IgD-negative memory B cell (primary cell): ENCODE measurements around the gene PYM1. TPM values are rescaled to one million over a fixed set of nuclear protein-coding genes. Genes with fewer than 3 reads are reported as not detected.

Experiments
- H3K27ac Mint-ChIP-seq, 3 donors: one replicate each; pipeline ENCODE4 v1.8.0; 2020 to 2022; ENCODE audit warnings: mild to moderate bottlenecking in 3 of 3, mixed read lengths in 3 of 3, moderate library complexity in 1 of 3
- H3K27me3 Mint-ChIP-seq: one replicate; pipeline ENCODE4 v1.8.0; 2021; ENCODE audit warnings: mixed read lengths
- H3K36me3 Mint-ChIP-seq: one replicate; pipeline ENCODE4 v1.8.0; 2020; ENCODE audit warnings: mild to moderate bottlenecking, mixed read lengths
- H3K4me1 Mint-ChIP-seq, 3 donors: one replicate each; pipeline ENCODE4 v1.8.0; 2020 to 2022; ENCODE audit warnings: mixed read lengths in 3 of 3, mild to moderate bottlenecking in 1 of 3
- H3K4me3 Mint-ChIP-seq, 4 donors: one replicate each; pipeline ENCODE4 v1.8.0; 2020 to 2022; ENCODE audit warnings: mild to moderate bottlenecking in 4 of 4, mixed read lengths in 4 of 4, moderate library complexity in 3 of 4
- H3K9me3 Mint-ChIP-seq, 3 donors: one replicate each; pipeline ENCODE4 v1.8.0; 2020 to 2021; ENCODE audit warnings: mixed read lengths in 3 of 3, mild to moderate bottlenecking in 1 of 3
- polyA plus RNA-seq: library from polyadenylated mRNA; unstranded; fragments of 300-500 nt; fragmentation: Illumina TruSeq; gene quantifications from one replicate; pipeline ENCODE4 v1.2.3, GENCODE V29; 2021

Gene PYM1
- polyA plus RNA-seq = 76.5 TPM

GRCh38 chr12:55927588-55928502 is at the start of gene PYM1:
PYM1 (minus strand) TSS chr12:55927894; CDS start chr12:55927761, 133 bp downstream.
- Mint-ChIP-seq H3K4me3 (peak within 1 kb of the TSS; percentile 90 to 100 (median 98)), H3K27ac (peak within 1 kb of the TSS; percentile 98 to 100 (median 98)), H3K36me3 (no peaks in the 10 kb centered on the region), H3K27me3 (no peaks in the 10 kb centered on the region), H3K9me3 (no peaks in the 10 kb centered on the region), H3K4me1 (peaks cover 40 to 51% (median 44%) of the 10 kb centered on the region in 3 donors)

- no peak overlapping the region for H3K4me3 Mint-ChIP-seq
- H3K36me3 Mint-ChIP-seq = no peaks in the 10 kb centered on the region
- peaks cover 4 to 23% (median 5%) of the 10 kb centered on the region in 3 donors for H3K4me1 Mint-ChIP-seq
- H3K27ac Mint-ChIP-seq = no peak overlapping the region
- H3K27me3 Mint-ChIP-seq = no peaks in the 10 kb centered on the region
- no peaks in the 10 kb centered on the region for H3K9me3 Mint-ChIP-seq
Measured at GRCh38 chr12:55974308-55974730, 46.6 kb upstream of the PYM1 start.

- H3K27ac Mint-ChIP-seq = no peak within 1 kb of the TSS
Measured at GRCh38 chr12:55973599-55974307, 46.1 kb upstream of the PYM1 start, which contains the start of gene RAB5B. RAB5B (plus strand) TSS chr12:55974078; CDS start chr12:55986961, 12,883 bp downstream.

GRCh38 chr12:55972911-55973598 is 45.4 kb upstream of the PYM1 start:
- Mint-ChIP-seq H3K4me1 (peaks cover 4 to 19% (median 5%) of the 10 kb centered on the region in 3 donors), H3K27me3 (no peaks in the 10 kb centered on the region), H3K36me3 (no peaks in the 10 kb centered on the region), H3K4me3 (no peak overlapping the region), H3K27ac (no peak overlapping the region), H3K9me3 (no peaks in the 10 kb centered on the region)

More at GRCh38 chr12:55973599-55974307, 46.1 kb upstream of the PYM1 start, which contains the start of gene RAB5B:
- Mint-ChIP-seq H3K27me3 (no peaks in the 10 kb centered on the region), H3K36me3 (no peaks in the 10 kb centered on the region), H3K4me1 (peaks cover 0 to 20% (median 3%) of the 10 kb centered on the region in 3 donors), H3K9me3 (no peaks in the 10 kb centered on the region), H3K4me3 (no peak within 1 kb of the TSS)

- Mint-ChIP-seq H3K27ac (no peak overlapping the region), H3K27me3 (no peaks in the 10 kb centered on the region), H3K4me3 (peak overlapping the region in 2 of 4 donors; percentile 26 to 50), H3K36me3 (no peaks in the 10 kb centered on the region), H3K9me3 (no peaks in the 10 kb centered on the region), H3K4me1 (peaks cover 8 to 21% (median 11%) of the 10 kb centered on the region in 3 donors)
Measured at GRCh38 chr12:55972456-55972855, 44.8 kb upstream of the PYM1 start.

GRCh38 chr12:55972042-55972441 is 44.3 kb upstream of the PYM1 start:
- Mint-ChIP-seq H3K27ac (no peak overlapping the region), H3K27me3 (no peaks in the 10 kb centered on the region), H3K36me3 (no peaks in the 10 kb centered on the region), H3K4me1 (peaks cover 9 to 22% (median 12%) of the 10 kb centered on the region in 3 donors), H3K9me3 (no peaks in the 10 kb centered on the region), H3K4me3 (peak overlapping the region in 2 of 4 donors; percentile 26 to 50)

- H3K27ac Mint-ChIP-seq = no peak overlapping the region
- H3K27me3 Mint-ChIP-seq = no peaks in the 10 kb centered on the region
- peak overlapping the region in 2 of 4 donors; percentile 22 to 76 for H3K4me3 Mint-ChIP-seq
- H3K4me1 Mint-ChIP-seq = peaks cover 13 to 24% (median 22%) of the 10 kb centered on the region in 3 donors
- H3K9me3 Mint-ChIP-seq = no peaks in the 10 kb centered on the region
- no peaks in the 10 kb centered on the region for H3K36me3 Mint-ChIP-seq
Measured at GRCh38 chr12:55970775-55971174, 43.1 kb upstream of the PYM1 start.

GRCh38 chr12:55969356-55969755 is 41.7 kb upstream of the PYM1 start:
- Mint-ChIP-seq H3K4me3 (peak overlapping the region in 1 of 4 donors; percentile 96), H3K27me3 (no peaks in the 10 kb centered on the region), H3K36me3 (no peaks in the 10 kb centered on the region), H3K4me1 (peaks cover 17 to 28% (median 26%) of the 10 kb centered on the region in 3 donors), H3K27ac (peak overlapping the region in 1 of 3 donors; percentile 31), H3K9me3 (no peaks in the 10 kb centered on the region)

GRCh38 chr12:55966408-55967281 is 39.0 kb upstream of the PYM1 start, which contains the start of gene CDK2:
CDK2 (plus strand) TSS chr12:55966830; CDS start chr12:55967009, 179 bp downstream.
- Mint-ChIP-seq H3K27ac (peak within 1 kb of the TSS; percentile 60 to 97 (median 76)), H3K36me3 (no peaks in the 10 kb centered on the region), H3K4me3 (peak within 1 kb of the TSS; percentile 90 to 97 (median 96)), H3K27me3 (no peaks in the 10 kb centered on the region), H3K4me1 (peaks cover 19 to 28% (median 23%) of the 10 kb centered on the region in 3 donors), H3K9me3 (no peaks in the 10 kb centered on the region)

- Mint-ChIP-seq H3K9me3 (no peaks in the 10 kb centered on the region), H3K4me3 (peak within 1 kb of the TSS; percentile 90 to 97 (median 96)), H3K27me3 (no peaks in the 10 kb centered on the region), H3K4me1 (peaks cover 19 to 28% (median 22%) of the 10 kb centered on the region in 3 donors), H3K36me3 (no peaks in the 10 kb centered on the region), H3K27ac (peak within 1 kb of the TSS; percentile 60 to 97 (median 76))
Measured at GRCh38 chr12:55965941-55966407, 38.3 kb upstream of the PYM1 start, which contains the start of gene PMEL. PMEL (minus strand) TSS chr12:55966042; CDS start chr12:55966011, 31 bp downstream.

- Mint-ChIP-seq H3K27ac (peak overlapping the region in 2 of 3 donors; percentile 16 to 60), H3K36me3 (no peaks in the 10 kb centered on the region), H3K27me3 (no peaks in the 10 kb centered on the region), H3K4me3 (peak overlapping the region in 3 of 4 donors; percentile 76 to 97 (median 96)), H3K4me1 (peaks cover 19 to 28% (median 22%) of the 10 kb centered on the region in 3 donors), H3K9me3 (no peaks in the 10 kb centered on the region)
Measured at GRCh38 chr12:55965240-55965639, 37.5 kb upstream of the PYM1 start.

GRCh38 chr12:55963760-55964159 is 36.1 kb upstream of the PYM1 start:
- H3K9me3 Mint-ChIP-seq = no peaks in the 10 kb centered on the region
- peak overlapping the region in 1 of 3 donors; percentile 11 for H3K27ac Mint-ChIP-seq
- no peak overlapping the region for H3K4me3 Mint-ChIP-seq
- H3K4me1 Mint-ChIP-seq = peaks cover 17 to 28% (median 22%) of the 10 kb centered on the region in 3 donors
- H3K36me3 Mint-ChIP-seq = no peaks in the 10 kb centered on the region
- no peaks in the 10 kb centered on the region for H3K27me3 Mint-ChIP-seq

GRCh38 chr12:55957106-55957859 is 29.6 kb upstream of the PYM1 start:
- Mint-ChIP-seq H3K4me1 (peaks cover 0 to 3% (median 0%) of the 10 kb centered on the region in 3 donors), H3K27ac (peak overlapping the region in 1 of 3 donors; percentile 86), H3K4me3 (no peak overlapping the region)

More at GRCh38 chr12:55957106-55957859, 29.6 kb upstream of the PYM1 start:
- H3K9me3 Mint-ChIP-seq = no peaks in the 10 kb centered on the region
- peaks cover 2% of the 10 kb centered on the region for H3K36me3 Mint-ChIP-seq
- H3K27me3 Mint-ChIP-seq = no peaks in the 10 kb centered on the region
